Measurements from ENCODE around the gene CARD6. TPM values are rescaled to one million over a fixed set of nuclear protein-coding genes. Genes with fewer than 3 reads are reported as not detected.

CARD6 gene
- total and polyA plus RNA-seq, 9 of the 15 experiments (the other 6 are each of a cell fraction or from before 2014, with no cell fraction given) = 3.5 to 8.3 (median 5.9) TPM

- TF ChIP-seq ZNF318 (IDR thresholded peaks at IDR 0.05; ENCODE audit: borderline replicate concordance in 1 of 2, low read depth in 1 of 2) (0 out of 4 replicates have a peak, but pooled peaks of 1 of the 2 experiments have one; percentile 43), PHF8 (IDR thresholded peaks at IDR 0.05; ENCODE audit: borderline replicate concordance, low read length) (peak; percentile 27), AFF4 (CRISPR knock-in tag; IDR thresholded peaks at IDR 0.05) (0 out of 2 replicates have a peak, but pooled peaks have one; percentile 43), CSDE1 (IDR thresholded peaks at IDR 0.05) (peak in 1 of 2 experiments; percentile 21; a peak in 1 of 4 replicates), NFATC3 (IDR thresholded peaks at IDR 0.05) (no peak)
Observed at GRCh38 chr5:40841068-40841805, at the start of gene CARD6 (continued).
